NCI-H748 (cell line): Measurements from ENCODE around the gene RNF220.

Experiments used
- DNase-seq: peaks from one replicate; lab custom pipeline; 2025; ENCODE audit not compliant: unreplicated experiment; lab: John Stamatoyannopoulos, UW

RNF220 gene

DNA sequence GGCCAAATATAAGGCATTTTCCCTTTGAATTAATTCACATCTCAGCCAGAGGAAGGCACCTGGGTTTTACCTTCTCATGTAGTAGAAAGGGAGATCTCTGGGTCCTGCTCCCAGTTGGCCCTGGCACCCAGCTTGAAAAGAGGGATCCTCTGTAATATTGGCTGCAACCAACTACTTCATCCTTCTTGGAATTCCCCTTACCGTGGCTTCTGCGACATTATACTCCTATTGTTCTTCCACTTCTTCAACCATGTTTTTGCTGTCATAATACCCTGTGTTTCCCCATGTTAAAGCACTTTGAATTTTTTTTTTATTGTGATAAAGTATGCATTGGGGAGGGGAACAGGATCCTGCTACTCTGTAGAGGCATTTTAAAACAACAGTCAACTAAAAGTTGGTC is 26.8 kb downstream of the RNF220 start:
- DNase-seq: no peak

DNA sequence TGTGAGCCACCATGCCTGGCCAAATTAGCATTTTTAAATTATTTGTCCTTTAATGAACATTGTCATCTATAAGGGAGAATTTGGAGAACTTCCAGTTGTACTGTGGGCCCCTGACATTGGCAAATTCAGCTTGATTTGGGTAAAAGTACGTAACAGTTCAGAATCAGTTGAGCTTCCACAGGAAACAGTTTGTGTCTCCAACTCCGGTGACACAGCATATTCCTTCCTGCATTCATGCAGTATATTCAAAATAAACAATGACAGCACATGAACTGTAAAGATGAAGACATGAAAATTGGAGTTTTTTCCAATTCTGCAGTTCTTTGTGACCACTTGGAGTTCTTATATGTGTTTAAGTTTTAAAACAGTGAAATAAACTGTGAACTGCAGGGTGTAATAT is 28.2 kb downstream of the RNF220 start:
- no peak for DNase-seq

DNA sequence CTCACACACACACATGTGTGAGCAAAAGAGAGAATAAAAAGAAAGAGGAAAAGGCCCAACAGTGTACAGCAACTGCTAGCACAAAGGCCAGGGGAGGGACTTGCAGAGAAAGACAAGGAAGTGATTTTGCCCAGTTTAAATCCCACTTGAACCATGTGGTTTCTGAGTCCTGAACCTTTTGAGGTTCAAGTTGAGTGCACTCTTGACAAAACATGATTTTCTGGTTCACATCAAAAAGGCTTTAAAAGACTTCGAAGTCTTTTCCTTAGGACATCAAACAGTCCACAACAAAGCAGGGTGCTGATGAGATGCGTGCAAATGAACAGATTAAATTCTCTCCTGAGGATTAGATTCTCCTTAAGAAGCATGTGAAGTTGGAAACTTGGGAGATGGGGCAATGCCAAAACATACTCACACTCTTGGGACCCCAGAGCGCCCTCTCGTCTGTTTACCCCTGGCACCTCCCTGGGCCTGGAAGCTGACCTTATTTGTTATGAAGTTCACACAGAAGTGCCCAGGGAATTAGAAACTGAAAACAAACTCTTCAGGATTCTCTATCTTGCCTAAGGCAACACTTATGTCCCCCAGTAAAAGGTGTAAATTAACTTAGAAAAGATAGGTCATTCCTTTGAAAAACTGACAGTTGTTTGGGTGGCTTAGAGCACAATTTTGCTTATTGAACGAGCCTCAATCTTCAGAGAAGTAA is 31.5 kb downstream of the RNF220 start:
- no peak for DNase-seq

DNA sequence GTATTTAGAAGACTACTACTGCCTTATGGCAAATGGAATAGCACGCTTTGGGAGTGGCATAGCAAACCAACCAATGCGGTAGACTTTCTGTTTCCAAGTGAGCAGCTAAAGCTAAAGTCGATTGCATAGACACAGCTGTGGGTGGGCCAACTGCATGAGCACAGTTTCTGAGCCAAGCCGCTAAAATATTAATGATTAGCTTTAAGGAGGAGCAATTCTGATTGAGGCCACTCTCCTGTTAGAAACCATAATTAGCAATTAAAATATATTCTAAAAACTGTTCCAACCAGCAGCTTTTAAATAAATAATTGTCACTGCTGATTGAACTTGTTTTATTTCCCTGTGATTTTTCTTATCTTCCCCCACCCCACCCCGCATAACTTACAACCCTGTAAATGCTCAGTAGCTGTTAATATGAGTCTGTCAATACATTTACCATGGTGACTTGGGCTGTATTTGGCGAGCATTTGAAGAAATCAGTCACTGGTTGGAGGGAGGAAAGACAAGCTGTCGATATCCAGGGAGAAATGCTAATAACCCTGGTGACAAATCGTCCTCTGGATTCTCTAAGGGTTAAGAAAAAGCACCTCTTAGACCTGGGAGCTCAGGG is 32.2 kb downstream of the RNF220 start:
- no peak for DNase-seq

- DNase-seq: no peak
Observed at GRCh38 chr1:44442791-44443190, 37.7 kb downstream of the RNF220 start.

- no peak for DNase-seq
Observed at GRCh38 chr1:44447051-44447810, 42.2 kb downstream of the RNF220 start.

DNA sequence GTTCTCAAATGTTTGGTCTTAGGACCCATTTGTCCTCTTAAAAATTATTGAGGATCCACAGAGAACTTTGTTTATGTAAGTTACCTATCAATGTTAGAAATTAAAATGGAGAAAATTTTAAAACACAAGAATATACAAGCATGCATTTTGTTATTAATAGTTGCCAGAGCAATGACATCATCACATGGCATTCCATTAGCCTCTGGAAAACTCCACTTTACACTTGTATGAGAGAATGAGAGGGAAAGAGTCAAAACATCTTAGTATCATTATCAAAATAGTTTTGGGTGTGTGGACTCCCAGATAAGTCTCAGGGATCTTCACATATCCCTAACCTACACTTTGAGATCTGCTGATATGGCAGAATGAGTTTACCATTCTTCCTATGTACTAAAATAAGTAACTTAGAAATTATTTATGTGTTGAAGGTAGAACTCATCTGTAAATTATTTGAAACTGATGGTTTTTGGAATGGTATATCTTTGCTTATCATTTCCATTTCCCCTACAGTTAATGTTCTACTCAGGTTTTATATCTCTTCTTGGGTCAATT is 48.8 kb downstream of the RNF220 start:
- DNase-seq: no peak

GRCh38 chr1:44454704-44455103 is 49.6 kb downstream of the RNF220 start:
- no peak for DNase-seq

DNA sequence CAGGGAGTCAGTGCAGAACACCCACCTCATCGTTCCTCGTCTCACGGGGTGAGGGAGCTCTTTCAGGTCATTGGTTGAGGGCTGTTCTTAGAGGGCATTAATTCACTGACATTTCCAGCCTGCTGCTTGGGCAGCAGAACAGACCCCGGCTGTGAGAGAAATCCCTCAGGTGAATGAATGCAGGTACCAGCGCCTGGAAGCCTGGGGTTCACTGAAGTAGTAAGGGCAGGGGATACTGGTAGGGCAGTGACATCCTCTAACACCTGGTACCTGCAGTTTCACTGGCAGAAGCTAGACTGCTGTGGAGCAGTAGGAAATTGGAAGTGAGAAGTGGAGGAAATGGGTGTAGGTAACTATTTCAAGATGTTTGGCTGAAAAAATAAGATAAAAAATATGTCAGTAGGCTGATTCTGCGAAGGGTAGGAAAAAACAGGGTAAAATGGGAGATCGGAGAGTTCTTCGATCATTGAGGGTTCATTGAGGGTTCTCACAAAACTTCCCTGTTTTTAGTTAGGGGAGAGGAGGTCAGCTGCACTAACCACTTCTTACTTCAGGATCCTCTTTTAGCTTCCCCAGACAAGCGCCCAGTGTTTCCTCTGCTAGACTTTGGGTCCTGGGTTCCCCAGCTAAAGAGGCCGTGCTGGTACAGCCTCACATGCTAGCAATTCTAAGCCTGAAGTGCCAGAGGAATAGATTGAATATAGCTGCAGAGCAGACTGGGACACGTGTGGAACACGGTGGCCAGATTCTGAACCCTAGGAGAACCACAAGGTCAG is 55.2 kb downstream of the RNF220 start:
- DNase-seq: no peak

- no peak for DNase-seq
Observed at GRCh38 chr1:44464361-44464760, 59.3 kb downstream of the RNF220 start.

DNA sequence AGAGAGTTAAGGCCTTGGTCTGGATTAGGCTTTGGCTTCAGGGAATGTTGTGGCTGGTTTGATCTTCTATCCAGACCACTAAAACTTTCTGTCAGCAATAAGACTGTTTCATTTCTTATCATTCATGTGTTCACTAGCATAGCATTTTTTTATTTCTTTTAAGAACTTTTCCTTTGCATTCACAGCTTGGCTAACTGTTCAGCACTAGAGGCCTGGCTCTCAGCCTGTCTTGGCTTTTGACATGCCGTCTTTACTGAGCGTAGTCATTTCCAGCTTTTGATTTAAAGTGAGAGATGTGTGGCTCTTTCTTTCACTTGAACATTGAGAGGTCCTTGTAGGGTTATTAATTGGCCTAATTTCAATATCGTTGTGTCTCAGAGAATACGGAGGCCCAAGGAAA is 62.5 kb downstream of the RNF220 start:
- no peak for DNase-seq

- DNase-seq: no peak
Observed at GRCh38 chr1:44471911-44472453, 66.9 kb downstream of the RNF220 start.

DNA sequence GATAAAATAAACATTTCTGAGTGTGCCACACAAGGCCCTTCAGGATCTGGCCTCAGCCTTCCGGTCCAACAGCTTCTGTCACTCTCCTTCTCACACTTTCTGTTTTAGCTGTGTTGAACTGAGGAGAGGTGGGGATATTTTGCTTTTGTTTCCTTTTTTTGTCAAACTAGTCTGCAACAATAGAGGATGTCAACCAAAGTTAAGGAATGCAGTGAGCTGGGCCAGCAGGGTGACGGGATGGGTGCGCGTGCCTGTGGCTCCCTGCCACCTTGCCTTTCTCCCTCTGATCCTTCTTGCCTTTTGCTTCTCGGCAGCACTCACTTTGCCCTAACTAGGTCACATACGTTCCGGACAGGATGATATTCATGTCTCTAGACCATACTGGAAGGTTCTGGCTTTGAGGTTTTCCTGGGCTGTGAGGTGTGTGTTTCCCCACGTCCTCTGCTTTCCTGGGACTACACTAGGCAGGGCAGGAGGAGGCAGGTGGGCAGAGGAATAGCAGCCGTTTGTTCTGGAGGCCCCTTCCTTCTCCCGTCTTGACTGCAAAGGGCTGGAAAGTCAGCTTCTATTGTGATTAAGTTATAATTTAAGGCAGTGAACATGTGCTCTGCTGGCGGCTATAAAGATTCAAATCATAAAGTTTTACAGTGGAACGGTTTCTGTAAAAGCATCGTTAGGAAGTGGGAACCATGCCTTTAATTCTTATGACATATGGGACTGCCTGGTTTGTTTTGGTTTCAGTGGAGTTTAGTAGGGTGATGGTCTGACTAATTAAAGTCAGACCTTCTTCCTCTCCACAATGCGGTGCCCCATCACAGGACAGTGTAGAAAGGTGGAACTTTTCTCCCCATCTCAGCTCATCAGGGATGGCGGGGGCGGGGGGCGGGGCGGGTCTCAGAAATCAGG is 67.8 kb downstream of the RNF220 start:
- DNase-seq: no peak

DNA sequence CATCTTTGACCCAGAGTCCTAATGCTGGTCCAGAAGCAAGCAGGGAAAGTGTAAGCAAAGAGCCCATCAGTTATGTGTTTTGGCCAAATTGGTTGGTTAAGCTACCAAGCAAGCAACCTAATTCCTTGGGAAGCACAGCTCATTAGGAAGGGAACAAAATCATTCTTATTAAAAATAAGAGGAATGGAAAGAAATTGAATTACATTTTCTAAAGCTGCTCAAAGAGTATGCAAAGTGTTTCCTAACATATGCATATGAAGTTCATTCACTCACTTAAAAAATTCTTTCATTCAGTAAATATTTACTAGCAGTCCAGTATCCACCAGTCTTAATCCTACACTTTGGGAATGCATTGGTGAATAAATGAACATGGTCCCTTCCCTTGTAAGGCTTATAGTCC is 71.8 kb downstream of the RNF220 start:
- DNase-seq: no peak

DNA sequence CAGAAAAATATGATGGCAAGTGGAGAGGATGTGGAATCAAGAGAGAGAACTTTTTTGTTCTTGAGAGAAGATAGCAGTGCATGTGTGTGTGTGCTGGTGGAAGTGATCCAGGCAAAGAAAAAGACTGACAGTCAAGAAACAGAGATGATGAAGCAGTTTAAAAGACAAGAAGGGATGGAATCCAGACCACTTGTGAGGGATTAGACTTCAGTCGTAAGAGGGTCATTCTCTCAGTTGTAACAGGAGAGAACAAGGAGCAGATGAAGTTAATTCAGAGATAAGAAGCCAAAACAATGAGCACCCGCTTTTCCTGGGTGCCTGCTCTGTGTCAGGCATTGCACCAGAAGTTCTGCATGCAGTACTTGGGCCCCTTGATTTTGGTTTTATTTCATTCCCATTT is 76.6 kb downstream of the RNF220 start:
- no peak for DNase-seq

DNA sequence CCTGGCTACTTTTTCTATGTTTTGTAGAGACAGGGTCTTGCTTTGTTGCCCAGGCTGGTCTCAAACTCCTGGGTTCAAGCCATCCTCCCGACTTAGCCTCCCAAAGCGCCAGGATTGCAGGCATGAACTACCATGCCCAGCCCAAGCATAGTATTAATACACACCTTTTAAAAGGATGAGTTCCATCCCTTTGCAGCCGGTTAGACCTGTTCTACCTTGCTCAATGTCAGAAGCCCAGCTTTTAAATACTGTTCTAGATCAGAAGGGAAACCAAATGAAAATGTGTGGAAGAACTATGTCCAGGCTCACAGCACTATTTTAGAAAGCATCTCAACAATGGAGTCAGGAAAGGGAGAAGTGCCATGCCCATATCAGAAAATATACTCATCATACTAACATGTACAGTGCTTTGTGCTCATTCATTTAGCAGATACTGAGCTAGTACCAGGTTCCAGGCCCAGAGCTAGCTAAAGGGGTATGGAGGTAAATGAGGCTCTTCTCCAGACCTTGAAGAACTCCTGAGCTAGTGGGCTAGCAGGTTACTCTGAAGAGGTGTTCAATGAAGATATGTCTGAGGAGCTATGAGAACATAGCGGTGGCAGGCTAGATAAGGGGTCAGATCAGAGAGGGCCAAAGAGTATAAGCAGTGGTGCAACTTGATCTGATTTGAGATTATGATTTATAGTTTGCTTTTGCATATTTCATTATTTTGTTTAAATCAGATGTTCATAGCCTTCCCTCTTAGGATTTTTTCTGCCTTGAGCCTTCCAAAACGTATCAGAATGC is 78.2 kb downstream of the RNF220 start:
- no peak for DNase-seq

DNA sequence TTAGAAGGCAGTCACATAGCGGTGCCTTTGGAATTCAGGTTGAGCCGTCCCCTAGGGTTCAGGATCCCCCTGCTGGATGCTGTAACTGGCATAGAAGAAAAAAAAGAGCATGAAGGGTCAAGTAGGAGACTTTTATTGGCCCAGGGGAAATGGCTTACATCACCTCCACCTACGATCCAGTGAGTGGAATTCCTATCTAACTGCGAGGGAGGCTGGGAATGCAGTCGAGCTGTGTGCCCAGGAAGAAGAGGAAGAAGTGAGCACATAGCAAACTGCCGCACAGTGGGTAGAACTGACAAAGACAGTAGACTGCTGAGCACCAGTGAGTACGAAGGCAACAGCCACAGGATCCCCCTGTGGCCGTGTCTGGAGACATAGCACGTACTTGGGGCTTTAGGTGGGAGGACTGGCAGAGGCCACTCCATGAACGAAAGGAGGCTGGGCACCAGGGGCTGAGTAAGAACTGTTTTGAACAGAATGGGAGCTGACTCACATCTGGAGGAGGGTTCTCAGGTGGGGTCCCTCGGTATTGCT is 79.2 kb downstream of the RNF220 start:
- DNase-seq: no peak

- no peak for DNase-seq
Observed at GRCh38 chr1:44485229-44485933, 80.3 kb downstream of the RNF220 start.
